Coronary artery (tissue), 2 donors: ENCODE data around the gene SYS1.
A peak's percentile ranks its signal among the peaks of the same experiment; 100 is the strongest.

Experiments
- DNase-seq: peaks from one replicate; pipeline ENCODE4 v3.0.0-alpha.2; 2017; ENCODE audit warnings: low spot score
- H3K27ac ChIP-seq, 2 donors: fragments of 200-600 bp; sonication (generic); one replicate each; pipeline ENCODE4 v1.5.1; 2016 to 2019
- H3K4me3 ChIP-seq: fragments of 200-600 bp; sonication (generic); 2 replicates; pipeline ENCODE4 v1.5.1; 2016; ENCODE audit warnings: mild to moderate bottlenecking, moderate library complexity
- TF ChIP-seq, protein P1 (sequence below): fragments of 200-600 bp; sonication (generic); IDR thresholded peaks from one replicate; pipeline ENCODE4 v1.5.1; 2019; ENCODE audit warnings: antibody characterized with exemption

SYS1 gene

GRCh38 chr20:45373353-45374100 is 10.6 kb downstream of the SYS1 start:
- H3K27ac ChIP-seq = peak overlapping the region; percentile 69 to 92
- H3K4me3 ChIP-seq = peak overlapping the region; percentile 73
- peak; percentile 95 for DNase-seq
- TF ChIP-seq, protein P1, sequence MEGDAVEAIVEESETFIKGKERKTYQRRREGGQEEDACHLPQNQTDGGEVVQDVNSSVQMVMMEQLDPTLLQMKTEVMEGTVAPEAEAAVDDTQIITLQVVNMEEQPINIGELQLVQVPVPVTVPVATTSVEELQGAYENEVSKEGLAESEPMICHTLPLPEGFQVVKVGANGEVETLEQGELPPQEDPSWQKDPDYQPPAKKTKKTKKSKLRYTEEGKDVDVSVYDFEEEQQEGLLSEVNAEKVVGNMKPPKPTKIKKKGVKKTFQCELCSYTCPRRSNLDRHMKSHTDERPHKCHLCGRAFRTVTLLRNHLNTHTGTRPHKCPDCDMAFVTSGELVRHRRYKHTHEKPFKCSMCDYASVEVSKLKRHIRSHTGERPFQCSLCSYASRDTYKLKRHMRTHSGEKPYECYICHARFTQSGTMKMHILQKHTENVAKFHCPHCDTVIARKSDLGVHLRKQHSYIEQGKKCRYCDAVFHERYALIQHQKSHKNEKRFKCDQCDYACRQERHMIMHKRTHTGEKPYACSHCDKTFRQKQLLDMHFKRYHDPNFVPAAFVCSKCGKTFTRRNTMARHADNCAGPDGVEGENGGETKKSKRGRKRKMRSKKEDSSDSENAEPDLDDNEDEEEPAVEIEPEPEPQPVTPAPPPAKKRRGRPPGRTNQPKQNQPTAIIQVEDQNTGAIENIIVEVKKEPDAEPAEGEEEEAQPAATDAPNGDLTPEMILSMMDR = peak; percentile 66

GRCh38 chr20:45374101-45374467 is 11.1 kb downstream of the SYS1 start:
- TF ChIP-seq, protein P1 = peak; percentile 5
- peak overlapping the region; percentile 73 for H3K4me3 ChIP-seq
- H3K27ac ChIP-seq = peak overlapping the region; percentile 69 to 92
- no peak for DNase-seq

- H3K4me3 ChIP-seq = no peak overlapping the region
- no peak overlapping the region for H3K27ac ChIP-seq
- DNase-seq = no peak
- TF ChIP-seq, protein P1 = no peak
Observed at GRCh38 chr20:45374966-45375365, 12.0 kb downstream of the SYS1 start.

DNA sequence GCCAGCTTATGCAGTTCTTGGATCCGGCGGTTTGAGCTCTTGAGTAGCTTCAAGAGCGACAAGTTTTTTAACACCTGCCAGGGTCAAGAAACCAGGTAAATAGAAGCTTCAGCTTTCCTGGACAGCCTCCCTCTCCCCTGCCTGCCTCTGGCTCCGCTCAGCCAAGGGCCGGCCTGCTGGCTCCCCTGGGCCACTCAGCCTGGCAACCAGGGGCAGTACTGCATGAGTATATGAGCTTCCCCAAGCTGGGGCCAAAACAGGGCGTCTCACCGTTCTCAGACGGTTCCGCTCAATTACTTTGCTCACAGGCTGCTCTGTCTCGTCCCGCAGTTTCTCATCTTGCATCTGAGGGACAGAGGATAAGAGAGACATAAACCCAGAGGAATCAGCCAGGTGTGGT is 14.3 kb downstream of the SYS1 start:
- DNase-seq = no peak
- no peak overlapping the region for H3K4me3 ChIP-seq
- no peak overlapping the region for H3K27ac ChIP-seq
- TF ChIP-seq, protein P1 = no peak

- no peak within 1 kb of the TSS for H3K27ac ChIP-seq
- H3K4me3 ChIP-seq = no peak within 1 kb of the TSS
- no peak for DNase-seq
- TF ChIP-seq, protein P1 = no peak
Observed at GRCh38 chr20:45378191-45378590, 15.2 kb downstream of the SYS1 start, which contains the start of gene TP53TG5. Gene TP53TG5, minus strand, starts transcription at chr20:45378325. Its CDS starts 89 bp downstream, at chr20:45378236.

DNA sequence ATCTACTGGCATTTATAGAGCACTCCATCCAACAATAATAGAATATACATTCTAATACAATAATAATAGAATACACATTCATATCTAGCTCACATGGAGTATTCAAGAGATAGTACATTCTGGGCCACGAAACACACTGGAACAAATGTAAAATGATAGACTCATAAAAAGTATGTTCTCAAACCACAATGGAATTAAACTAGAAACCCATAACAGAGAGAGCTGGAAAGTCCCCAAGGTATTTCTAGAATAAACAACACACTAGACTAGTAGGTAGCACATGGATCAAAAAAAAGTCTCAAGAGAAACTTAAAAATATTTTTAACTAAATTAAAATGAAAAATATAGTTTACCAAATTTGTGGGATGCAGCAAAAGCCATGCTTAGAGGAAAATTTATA is 24.3 kb downstream of the SYS1 start:
- no peak for DNase-seq
- Histone ChIP-seq H3K4me3 (no peak overlapping the region), H3K27ac (no peak overlapping the region)
- TF ChIP-seq, protein P1 = no peak

DNA sequence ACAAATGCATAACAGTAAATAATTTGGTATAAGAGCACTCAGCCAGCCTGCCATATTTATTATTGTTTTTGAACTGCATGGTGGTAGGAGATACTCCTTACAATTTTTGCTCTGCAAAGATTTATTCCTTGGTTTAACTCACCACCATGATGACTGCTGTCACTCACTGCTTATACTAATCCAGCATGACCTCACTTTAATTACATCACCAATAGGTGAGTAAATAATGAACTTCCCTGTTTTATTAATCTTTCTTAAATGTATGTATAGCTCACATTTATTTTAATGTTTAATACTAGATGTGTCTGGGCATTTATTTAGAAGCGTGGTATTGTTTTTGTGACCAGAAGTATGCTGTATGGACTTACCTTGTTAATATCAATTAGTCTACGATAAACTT is 28.0 kb downstream of the SYS1 start:
- TF ChIP-seq, protein P1 = no peak
- no peak overlapping the region for H3K27ac ChIP-seq
- H3K4me3 ChIP-seq = no peak overlapping the region
- no peak for DNase-seq
